H1 (cell line): Measurements from ENCODE around the gene INPP5A. TPM values are rescaled to one million over a fixed set of nuclear protein-coding genes. Genes with fewer than 3 reads are reported as not detected.

Source experiments
- CTCF ChIA-PET: fragments of 300-600 bp; sonication (Branson Sonifier 250); formaldehyde crosslinking; loops from one replicate; lab custom pipeline; 2021; ENCODE audit not compliant: partially characterized antibody; lab: Charles Lee
- POLR2A ChIA-PET: fragments of 300-600 bp; sonication (Branson Sonifier 250); formaldehyde crosslinking; loops from one replicate; lab custom pipeline; 2021; ENCODE audit warnings: inconsistent platforms; ENCODE audit not compliant: partially characterized antibody; lab: Charles Lee
- DNase-seq, 2 experiments: peaks; one replicate each; pipeline versions ENCODE4 v3.0.0 to v3.0.0-alpha.2; 2010 to 2022; ENCODE audit warnings: low spot score in 2 of 2, low read depth in 1 of 2, mixed read lengths in 1 of 2
- FAIRE-seq: peaks from 2 replicates; lab custom pipeline; 2011; peaks lifted over from hg19 to GRCh38; lab: Jason Lieb, UNC
- H2AFZ ChIP-seq: 2 replicates; pipeline ENCODE4 v1.8.1; 2012; ENCODE audit warnings: low read length, inconsistent platforms
- H2AK5ac ChIP-seq: 2 replicates; pipeline ENCODE4 v1.6.1; 2013; ENCODE audit warnings: low read depth, low read length
- H2BK120ac ChIP-seq: replicated peaks from 2 replicates; pipeline ENCODE3; 2013; ENCODE audit warnings: low read depth, low read length, inconsistent platforms
- H2BK12ac ChIP-seq: 2 replicates; pipeline ENCODE4 v1.6.1; 2013; ENCODE audit warnings: low read depth, low read length
- H2BK15ac ChIP-seq: 2 replicates; pipeline ENCODE4 v1.6.1; 2013; ENCODE audit warnings: low read length
- H2BK20ac ChIP-seq: 2 replicates; pipeline ENCODE4 v1.6.1; 2013; ENCODE audit warnings: low read length
- H2BK5ac ChIP-seq: 2 replicates; pipeline ENCODE4 v1.6.1; 2013; ENCODE audit warnings: low read depth, low read length
- H3K14ac ChIP-seq: 2 replicates; pipeline ENCODE4 v1.6.1; 2013; ENCODE audit warnings: inconsistent platforms; ENCODE audit not compliant: insufficient read length
- H3K18ac ChIP-seq: 2 replicates; pipeline ENCODE4 v1.6.1; 2013; ENCODE audit warnings: low read length; ENCODE audit errors: extremely low read depth
- H3K23ac ChIP-seq: 2 replicates; pipeline ENCODE4 v1.6.1; 2013; ENCODE audit warnings: inconsistent platforms; ENCODE audit not compliant: insufficient read length
- H3K23me2 ChIP-seq: 2 replicates; pipeline ENCODE4 v1.6.1; 2013; ENCODE audit warnings: low read depth, low read length
- H3K27ac ChIP-seq: 2 replicates; pipeline ENCODE4 v1.6.1; 2011; ENCODE audit warnings: low read depth, low read length, inconsistent platforms
- H3K27me3 ChIP-seq, 4 experiments: replicated peaks in 1 of 4; 1 replicate in 1 of 4; 2 replicates in 3 of 4; pipeline versions ENCODE4 v1.6.1 to v1.8.1; 2011 to 2013; ENCODE audit warnings: low read length in 3 of 4, mild to moderate bottlenecking in 3 of 4, inconsistent platforms in 2 of 4, mixed read lengths in 2 of 4, moderate library complexity in 1 of 4; ENCODE audit not compliant: control insufficient read depth in 3 of 4, insufficient read depth in 3 of 4; ENCODE audit errors: extremely low read depth in 1 of 4
- H3K36me3 ChIP-seq, 4 experiments: 2 replicates each; pipeline versions ENCODE4 v1.6.1 to v1.8.1; 2011 to 2013; ENCODE audit warnings: mild to moderate bottlenecking in 4 of 4, low read length in 3 of 4, moderate library complexity in 2 of 4, control low read depth in 1 of 4, inconsistent platforms in 1 of 4; ENCODE audit not compliant: insufficient read depth in 4 of 4, control insufficient read depth in 2 of 4
- H3K4ac ChIP-seq: replicated peaks from 2 replicates; pipeline ENCODE3; 2013; ENCODE audit warnings: low read length, low read depth, mixed read lengths, inconsistent platforms; ENCODE audit not compliant: insufficient read length
- H3K4me1 ChIP-seq, 4 experiments: replicated peaks in 1 of 4; 1 replicate in 1 of 4; 2 replicates in 3 of 4; pipeline versions ENCODE4 v1.6.1 to v1.8.1; 2011 to 2013; ENCODE audit warnings: low read length in 3 of 4, inconsistent platforms in 2 of 4, mixed read lengths in 1 of 4; ENCODE audit not compliant: insufficient read depth in 4 of 4, control insufficient read depth in 3 of 4
- H3K4me2 ChIP-seq, 2 experiments: 2 replicates each; pipeline versions ENCODE4 v1.6.1 to v1.8.1; 2011 to 2013; ENCODE audit warnings: low read depth in 2 of 2, low read length in 2 of 2, control low read depth in 1 of 2, inconsistent platforms in 1 of 2, mild to moderate bottlenecking in 1 of 2; ENCODE audit not compliant: insufficient read depth in 1 of 2
- H3K4me3 ChIP-seq, 4 experiments: fragments of 200-600, 300-600 bp in 1 of 4; sonication (generic), shearing (Covaris generic), sonication (Bioruptor Twin) in 1 of 4; 2 replicates each; pipeline versions ENCODE4 v1.5.1 to v1.8.1; 2011 to 2016; ENCODE audit warnings: low read length in 4 of 4, low read depth in 3 of 4, control low read depth in 2 of 4, inconsistent platforms in 2 of 4, mild to moderate bottlenecking in 2 of 4, mixed read lengths in 1 of 4, moderate library complexity in 1 of 4; ENCODE audit not compliant: insufficient read depth in 2 of 4; ENCODE audit errors: extremely low read depth in 1 of 4
- H3K56ac ChIP-seq: replicated peaks from 2 replicates; pipeline ENCODE3; 2013; ENCODE audit warnings: low read depth, mild to moderate bottlenecking, mixed read lengths, low read length, inconsistent platforms; ENCODE audit not compliant: insufficient read length
- H3K79me1 ChIP-seq: 2 replicates; pipeline ENCODE4 v1.6.1; 2013; ENCODE audit warnings: low read depth, low read length, control low read depth
- H3K79me2 ChIP-seq, 2 experiments: 2 replicates each; pipeline versions ENCODE4 v1.6.1 to v1.8.1; 2012 to 2013; ENCODE audit warnings: low read length in 2 of 2, mild to moderate bottlenecking in 2 of 2, inconsistent platforms in 1 of 2; ENCODE audit not compliant: insufficient read depth in 2 of 2, control insufficient read depth in 1 of 2
- H3K9ac ChIP-seq, 4 experiments: replicated peaks in 1 of 4; 1 replicate in 1 of 4; 2 replicates in 3 of 4; pipeline versions ENCODE4 v1.6.1 to v1.8.1; 2011 to 2013; ENCODE audit warnings: low read depth in 3 of 4, low read length in 3 of 4, control low read depth in 2 of 4, mild to moderate bottlenecking in 2 of 4, moderate library complexity in 2 of 4, inconsistent platforms in 1 of 4; ENCODE audit errors: extremely low read depth in 1 of 4
- H3K9me3 ChIP-seq, 2 experiments: 2 replicates each; pipeline versions ENCODE4 v1.6.1 to v1.8.1; 2012 to 2013; ENCODE audit warnings: mild to moderate bottlenecking in 2 of 2, moderate library complexity in 2 of 2, control low read depth in 1 of 2, inconsistent platforms in 1 of 2, low read depth in 1 of 2, low read length in 1 of 2, mixed read lengths in 1 of 2; ENCODE audit not compliant: insufficient read depth in 2 of 2
- H4K20me1 ChIP-seq, 2 experiments: replicated peaks in 1 of 2; 2 replicates each; pipeline versions ENCODE3 to v1.8.1; 2011 to 2013; ENCODE audit warnings: inconsistent platforms in 2 of 2, low read length in 2 of 2, mild to moderate bottlenecking in 1 of 2; ENCODE audit not compliant: insufficient read depth in 2 of 2, control insufficient read depth in 1 of 2
- H4K5ac ChIP-seq: 2 replicates; pipeline ENCODE4 v1.6.1; 2013; ENCODE audit warnings: low read length, low read depth, mixed read lengths, inconsistent platforms; ENCODE audit not compliant: insufficient read length
- H4K8ac ChIP-seq: 2 replicates; pipeline ENCODE4 v1.8.0; 2013; ENCODE audit warnings: mild to moderate bottlenecking, moderate library complexity, low read length, inconsistent platforms; ENCODE audit not compliant: insufficient read depth; ENCODE audit errors: extremely low read depth
- H4K91ac ChIP-seq: replicated peaks from 2 replicates; pipeline ENCODE3; 2013; ENCODE audit warnings: low read length, mixed read lengths, inconsistent platforms; ENCODE audit not compliant: insufficient read length
- ATF2 ChIP-seq: IDR thresholded peaks from 2 replicates; pipeline ENCODE4 v1.6.1; 2012; ENCODE audit warnings: low read length, inconsistent platforms
- GABPA ChIP-seq: IDR thresholded peaks from 2 replicates; pipeline ENCODE4 v1.6.1; 2011; ENCODE audit warnings: mild to moderate bottlenecking, low read length, moderate library complexity, borderline replicate concordance; ENCODE audit not compliant: insufficient read depth
- RAD21 ChIP-seq, 2 experiments: IDR thresholded peaks in 1 of 2; conservative IDR thresholded peaks in 1 of 2; 2 replicates each; pipeline ENCODE4 v1.6.1; 2011; ENCODE audit warnings: low read depth in 2 of 2, low read length in 2 of 2, improper control_type of control experiment in 1 of 2, inconsistent platforms in 1 of 2, mild to moderate bottlenecking in 1 of 2, moderate library complexity in 1 of 2
- TAF7 ChIP-seq: optimal IDR thresholded peaks from 2 replicates; pipeline ENCODE3; 2011; ENCODE audit warnings: low read depth, mild to moderate bottlenecking, inconsistent platforms, low read length, moderate library complexity, borderline replicate concordance
- WGBS, 2 experiments: shearing (Covaris generic) in 1 of 2; methylation state at CpG; one replicate each; pipeline versions ENCODE4 v1.1.6 to v1.1.7; 2013 to 2015; ENCODE audit warnings: low lambda C conversion rate in 2 of 2, mixed read lengths in 2 of 2, inconsistent platforms in 1 of 2, low coverage in 1 of 2, missing lambda C conversion rate in 1 of 2; ENCODE audit not compliant: insufficient replicate concordance in 2 of 2, insufficient coverage in 1 of 2, insufficient read length in 1 of 2; ENCODE audit errors: extremely low coverage in 1 of 2, missing lambda C conversion rate in 1 of 2; 5-methylcytosine and 5-hydroxymethylcytosine counted together
- polyA plus RNA-seq, 7 experiments: library from polyadenylated mRNA; depleted of rRNA in 3 of 7; stranded (reverse) in 5 of 7; unstranded in 2 of 7; fragments of >200 nt in 5 of 7; fragments of 200-250 nt in 2 of 7; gene quantifications; 1 replicate in 5 of 7; 2 replicates in 1 of 7; 4 replicates in 1 of 7; pipeline versions ENCODE4 v1.2.1 to v1.2.3, GENCODE V29; 2011 to 2013; ENCODE audit warnings: missing spikeins in 2 of 7, mixed read lengths in 2 of 7
- total RNA-seq: library from RNA; stranded (reverse); fragmentation: NEBNext Ultra II Directional; extraction: Animal tissue kit (Norgen Biotek cat#: 25700); gene quantifications from 2 replicates; pipeline ENCODE4 v1.2.1, GENCODE V29; 2021
- TF ChIP-seq, protein P1 (sequence below), 3 experiments: IDR thresholded peaks; 1 replicate in 2 of 3; 2 replicates in 1 of 3; pipeline versions ENCODE4 v1.5.1 to v1.6.1; 2011; ENCODE audit warnings: low read length in 3 of 3, mild to moderate bottlenecking in 3 of 3, inconsistent platforms in 2 of 3, low read depth in 1 of 3, moderate library complexity in 1 of 3; ENCODE audit not compliant: insufficient read depth in 1 of 3; ENCODE audit errors: control extremely low read depth in 1 of 3

INPP5A gene
- total and polyA plus RNA-seq, 2 of the 8 experiments (the other 6 are each of a cell fraction or from before 2014, with no cell fraction given) = 19.7 to 27.5 TPM

GRCh38 chr10:132643709-132644526 is 106.3 kb downstream of the INPP5A start:
- Histone ChIP-seq H3K18ac (peak overlapping the region; percentile 32; the same call in 1 of the 2 replicates), H3K79me1 (no peaks in the 10 kb centered on the region; the same call in none of the 2 replicates), H3K9ac (no peak overlapping the region), H3K4ac (no peak overlapping the region), H3K79me2 (peaks cover 0 to 2% of the 10 kb centered on the region in 2 experiments; a peak in 1 of 4 replicates), H4K91ac (no peak overlapping the region), H3K14ac (no peak overlapping the region), H2BK12ac (no peak overlapping the region), H3K27ac (no peak overlapping the region)
- TF ChIP-seq, protein P1, sequence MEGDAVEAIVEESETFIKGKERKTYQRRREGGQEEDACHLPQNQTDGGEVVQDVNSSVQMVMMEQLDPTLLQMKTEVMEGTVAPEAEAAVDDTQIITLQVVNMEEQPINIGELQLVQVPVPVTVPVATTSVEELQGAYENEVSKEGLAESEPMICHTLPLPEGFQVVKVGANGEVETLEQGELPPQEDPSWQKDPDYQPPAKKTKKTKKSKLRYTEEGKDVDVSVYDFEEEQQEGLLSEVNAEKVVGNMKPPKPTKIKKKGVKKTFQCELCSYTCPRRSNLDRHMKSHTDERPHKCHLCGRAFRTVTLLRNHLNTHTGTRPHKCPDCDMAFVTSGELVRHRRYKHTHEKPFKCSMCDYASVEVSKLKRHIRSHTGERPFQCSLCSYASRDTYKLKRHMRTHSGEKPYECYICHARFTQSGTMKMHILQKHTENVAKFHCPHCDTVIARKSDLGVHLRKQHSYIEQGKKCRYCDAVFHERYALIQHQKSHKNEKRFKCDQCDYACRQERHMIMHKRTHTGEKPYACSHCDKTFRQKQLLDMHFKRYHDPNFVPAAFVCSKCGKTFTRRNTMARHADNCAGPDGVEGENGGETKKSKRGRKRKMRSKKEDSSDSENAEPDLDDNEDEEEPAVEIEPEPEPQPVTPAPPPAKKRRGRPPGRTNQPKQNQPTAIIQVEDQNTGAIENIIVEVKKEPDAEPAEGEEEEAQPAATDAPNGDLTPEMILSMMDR (IDR thresholded peaks at IDR 0.05; ENCODE audit: control extremely low read depth in 1 of 3, insufficient read depth in 1 of 3, low read depth in 1 of 3, low read length in 3 of 3) = peak in 2 of 3 experiments; percentile 17 to 29; a peak in 1 of 4 replicates
- 0 out of 2 replicates have a peak, but pooled peaks have one; percentile 35 for TF ChIP-seq GABPA
- peak in 1 of 2 experiments; percentile 26; a peak in 2 of 4 replicates for TF ChIP-seq RAD21 (IDR thresholded peaks at IDR 0.05 in 1 of 2, conservative IDR thresholded peaks at IDR 0.05 in 1 of 2; ENCODE audit: low read depth in 2 of 2, low read length in 2 of 2)
- TF ChIP-seq ATF2 = no peak
- no peak for TF ChIP-seq TAF7
- TF ChIP-seq, all 59 proteins: peak for 3
- Histone ChIP-seq H3K36me3 (no peaks in the 10 kb centered on the region), H4K8ac (peak overlapping the region; percentile 15; the same call in 1 of the 2 replicates), H3K27me3 (peaks cover 0 to 2% (median 0%) of the 10 kb centered on the region in 4 experiments; a peak in 1 of 7 replicates), H2BK15ac (no peak overlapping the region), H4K5ac (no peak overlapping the region), H3K4me2 (no peak overlapping the region), H2BK120ac (no peak overlapping the region), H4K20me1 (peaks cover 4 to 7% of the 10 kb centered on the region in 2 experiments), H3K23me2 (no peaks in the 10 kb centered on the region), H3K4me3 (no peak overlapping the region), H2AK5ac (no peak overlapping the region), H3K56ac (no peak overlapping the region), H2BK20ac (no peak overlapping the region), H3K4me1 (no peaks in the 10 kb centered on the region), H2AFZ (no peak overlapping the region), H3K23ac (no peak overlapping the region), H3K9me3 (no peaks in the 10 kb centered on the region), H2BK5ac (no peak overlapping the region)
- FAIRE-seq = no peak
- CTCF ChIA-PET = interaction anchor here (0.6 to 5.0 kb wide), 13 partner anchors 11 to 442 kb away, joined by 3 to 37 read pairs (median 3); no protein-coding TSS in a partner anchor
- POLR2A ChIA-PET = interaction anchor here (1.0 kb wide), 1 partner anchor 10 kb away, joined by 3 read pairs; no protein-coding TSS in a partner anchor
- WGBS, 2 experiments = 91% methylated on average over 35 of the region's 35 CpGs; no CpG with 5 or more reads in 1 of the 2 experiments
- DNase-seq = no peak
